ENCODE measurements around the gene GALNTL6.

The GALNTL6 gene

DNA sequence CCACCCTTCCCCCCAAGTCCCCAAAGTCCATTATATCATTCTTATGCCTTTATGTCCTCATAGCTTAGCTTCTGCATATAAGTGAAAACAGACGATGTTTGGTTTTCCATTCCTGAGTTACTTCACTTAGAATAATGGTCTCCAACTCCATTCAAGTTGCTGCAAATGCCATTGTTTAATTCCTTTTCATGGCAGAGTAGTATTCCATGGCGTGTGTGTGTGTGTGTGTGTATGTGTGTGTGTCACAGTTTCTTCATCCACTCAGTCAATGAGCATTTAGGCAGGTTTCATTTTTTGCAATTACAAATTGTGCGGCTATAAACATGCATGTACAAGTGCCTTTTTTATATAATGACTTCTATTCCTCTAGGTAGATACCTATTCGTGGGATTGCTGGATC, 1248.0 kb downstream of the GALNTL6 start:
- no peak overlapping the region for H3K27ac ChIP-seq (ENCODE audit: poor library complexity, severe bottlenecking)
- ATAC-seq (ENCODE audit: low read depth) = no peak
- no peaks in the 10 kb centered on the region for H3K9me3 ChIP-seq (ENCODE audit: severe bottlenecking)
- no peak for DNase-seq (ENCODE audit: low spot score)
- H3K36me3 ChIP-seq (ENCODE audit: low read depth) = no peaks in the 10 kb centered on the region
- no peaks in the 10 kb centered on the region for H3K4me1 ChIP-seq (ENCODE audit: insufficient read depth, poor library complexity, severe bottlenecking)
- TF ChIP-seq, protein P1, sequence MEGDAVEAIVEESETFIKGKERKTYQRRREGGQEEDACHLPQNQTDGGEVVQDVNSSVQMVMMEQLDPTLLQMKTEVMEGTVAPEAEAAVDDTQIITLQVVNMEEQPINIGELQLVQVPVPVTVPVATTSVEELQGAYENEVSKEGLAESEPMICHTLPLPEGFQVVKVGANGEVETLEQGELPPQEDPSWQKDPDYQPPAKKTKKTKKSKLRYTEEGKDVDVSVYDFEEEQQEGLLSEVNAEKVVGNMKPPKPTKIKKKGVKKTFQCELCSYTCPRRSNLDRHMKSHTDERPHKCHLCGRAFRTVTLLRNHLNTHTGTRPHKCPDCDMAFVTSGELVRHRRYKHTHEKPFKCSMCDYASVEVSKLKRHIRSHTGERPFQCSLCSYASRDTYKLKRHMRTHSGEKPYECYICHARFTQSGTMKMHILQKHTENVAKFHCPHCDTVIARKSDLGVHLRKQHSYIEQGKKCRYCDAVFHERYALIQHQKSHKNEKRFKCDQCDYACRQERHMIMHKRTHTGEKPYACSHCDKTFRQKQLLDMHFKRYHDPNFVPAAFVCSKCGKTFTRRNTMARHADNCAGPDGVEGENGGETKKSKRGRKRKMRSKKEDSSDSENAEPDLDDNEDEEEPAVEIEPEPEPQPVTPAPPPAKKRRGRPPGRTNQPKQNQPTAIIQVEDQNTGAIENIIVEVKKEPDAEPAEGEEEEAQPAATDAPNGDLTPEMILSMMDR (IDR thresholded peaks at IDR 0.05; ENCODE audit: poor library complexity, severe bottlenecking) = no peak
- H3K27me3 ChIP-seq (ENCODE audit: insufficient read depth, poor library complexity, severe bottlenecking) = no peaks in the 10 kb centered on the region
- no peak overlapping the region for H3K4me3 ChIP-seq (ENCODE audit: severe bottlenecking)

DNA sequence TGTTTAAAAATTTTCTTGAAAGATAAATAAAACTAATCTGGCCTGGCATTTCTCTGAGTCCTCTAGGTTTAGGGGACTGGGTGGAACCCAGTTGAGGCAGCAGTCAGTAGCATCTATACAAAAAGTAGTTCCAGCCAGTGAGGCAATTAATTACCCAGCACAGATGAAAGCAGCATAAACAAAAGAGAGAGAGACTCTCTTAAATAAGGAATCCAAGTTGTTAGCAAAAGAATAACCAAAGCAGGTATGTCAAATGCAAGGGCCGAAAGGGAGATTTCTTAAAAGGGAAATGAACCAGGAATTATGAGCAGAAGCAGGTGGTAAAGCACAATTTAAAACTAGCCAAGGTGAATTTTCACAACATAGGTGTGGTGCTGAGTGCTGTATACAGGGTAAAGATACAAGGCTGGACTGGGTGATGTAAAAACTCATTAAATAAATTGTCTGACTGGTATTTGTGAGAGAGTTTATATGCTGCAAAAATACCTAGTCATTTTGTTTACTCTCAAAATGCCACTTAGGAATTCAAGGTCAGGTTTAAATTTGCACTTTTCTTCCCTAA, 1260.8 kb downstream of the GALNTL6 start:
- H3K27me3 ChIP-seq (ENCODE audit: insufficient read depth, poor library complexity, severe bottlenecking) = no peaks in the 10 kb centered on the region
- no peaks in the 10 kb centered on the region for H3K9me3 ChIP-seq (ENCODE audit: severe bottlenecking)
- no peak for DNase-seq (ENCODE audit: low spot score)
- peak; percentile 42; the same call in 2 of the 3 replicates for ATAC-seq (ENCODE audit: low read depth)
- TF ChIP-seq, protein P1 (IDR thresholded peaks at IDR 0.05; ENCODE audit: poor library complexity, severe bottlenecking) = no peak
- H3K4me3 ChIP-seq (ENCODE audit: severe bottlenecking) = no peak overlapping the region
- H3K27ac ChIP-seq (ENCODE audit: poor library complexity, severe bottlenecking) = peak overlapping the region; percentile 56
- H3K36me3 ChIP-seq (ENCODE audit: low read depth) = no peaks in the 10 kb centered on the region
- peaks cover 24% of the 10 kb centered on the region for H3K4me1 ChIP-seq (ENCODE audit: insufficient read depth, poor library complexity, severe bottlenecking)

DNA sequence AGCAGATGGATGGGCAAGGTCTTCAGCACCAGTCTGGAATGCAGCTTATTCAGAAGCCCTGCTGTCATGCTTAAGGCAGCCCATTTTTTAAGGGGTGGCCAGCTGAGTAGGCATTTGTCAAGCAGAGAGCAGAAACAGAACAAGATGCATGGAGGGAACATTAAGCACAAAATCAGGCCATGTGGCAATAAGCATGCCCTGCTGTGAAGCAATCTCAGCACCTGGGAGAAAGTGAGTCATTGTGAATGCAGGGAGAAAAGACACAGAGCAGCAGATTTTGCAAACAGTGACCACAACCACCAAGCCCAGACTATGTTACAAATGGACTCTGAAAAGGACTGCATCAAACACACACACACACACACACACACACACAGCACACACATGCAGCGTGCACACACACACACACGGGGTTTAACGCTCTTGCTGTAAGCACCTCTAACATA, 1261.3 kb downstream of the GALNTL6 start:
- TF ChIP-seq, protein P1 (IDR thresholded peaks at IDR 0.05; ENCODE audit: poor library complexity, severe bottlenecking) = no peak
- peaks cover 24% of the 10 kb centered on the region for H3K4me1 ChIP-seq (ENCODE audit: insufficient read depth, poor library complexity, severe bottlenecking)
- DNase-seq (ENCODE audit: low spot score) (peak; percentile 73), ATAC-seq (ENCODE audit: low read depth) (peak; percentile 95)
- no peak overlapping the region for H3K4me3 ChIP-seq (ENCODE audit: severe bottlenecking)
- no peaks in the 10 kb centered on the region for H3K9me3 ChIP-seq (ENCODE audit: severe bottlenecking)
- no peaks in the 10 kb centered on the region for H3K36me3 ChIP-seq (ENCODE audit: low read depth)
- H3K27me3 ChIP-seq (ENCODE audit: insufficient read depth, poor library complexity, severe bottlenecking) = no peaks in the 10 kb centered on the region
- H3K27ac ChIP-seq (ENCODE audit: poor library complexity, severe bottlenecking) = peak overlapping the region; percentile 56

DNA sequence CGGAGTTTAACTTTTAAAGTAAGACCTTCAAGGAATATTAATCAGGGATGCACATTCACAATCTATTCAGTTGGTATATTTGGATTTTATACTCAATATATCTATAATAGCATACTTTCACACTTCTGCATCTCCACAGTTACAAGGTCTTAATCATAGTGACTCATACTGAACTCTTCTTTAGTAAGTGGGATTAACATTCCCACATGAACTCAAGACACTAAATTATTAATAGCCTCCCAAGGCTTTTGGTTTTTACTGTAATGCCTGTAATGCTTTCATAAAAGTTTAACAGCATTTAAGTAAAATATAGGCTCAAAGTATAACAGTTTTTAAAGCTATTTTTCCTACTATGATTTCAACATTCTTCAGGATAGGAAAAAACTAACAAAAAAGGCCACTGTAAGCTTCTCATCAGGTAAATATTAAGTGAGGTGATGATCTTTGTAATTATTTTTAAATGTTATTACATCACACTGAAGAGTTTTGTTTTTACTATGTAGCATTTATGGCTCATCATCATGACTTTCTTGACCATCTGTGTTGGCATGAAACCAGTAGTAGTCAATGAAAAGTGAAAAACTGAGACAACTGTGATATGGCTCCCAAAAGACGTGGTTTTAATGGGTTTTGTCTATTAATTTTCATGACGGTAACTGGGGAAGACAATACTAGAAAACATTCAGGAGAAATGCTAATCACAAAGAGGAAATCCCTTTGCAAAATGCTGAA, 1263.9 kb downstream of the GALNTL6 start:
- Histone ChIP-seq H3K27me3 (ENCODE audit: insufficient read depth, poor library complexity, severe bottlenecking) (no peaks in the 10 kb centered on the region), H3K9me3 (ENCODE audit: severe bottlenecking) (no peaks in the 10 kb centered on the region), H3K4me1 (ENCODE audit: insufficient read depth, poor library complexity, severe bottlenecking) (peaks cover 24% of the 10 kb centered on the region), H3K4me3 (ENCODE audit: severe bottlenecking) (no peak overlapping the region), H3K36me3 (ENCODE audit: low read depth) (no peaks in the 10 kb centered on the region), H3K27ac (ENCODE audit: poor library complexity, severe bottlenecking) (peak overlapping the region; percentile 39)
- DNase-seq (ENCODE audit: low spot score) (no peak), ATAC-seq (ENCODE audit: low read depth) (peak; percentile 63)
- TF ChIP-seq, protein P1 (IDR thresholded peaks at IDR 0.05; ENCODE audit: poor library complexity, severe bottlenecking) = no peak

DNA sequence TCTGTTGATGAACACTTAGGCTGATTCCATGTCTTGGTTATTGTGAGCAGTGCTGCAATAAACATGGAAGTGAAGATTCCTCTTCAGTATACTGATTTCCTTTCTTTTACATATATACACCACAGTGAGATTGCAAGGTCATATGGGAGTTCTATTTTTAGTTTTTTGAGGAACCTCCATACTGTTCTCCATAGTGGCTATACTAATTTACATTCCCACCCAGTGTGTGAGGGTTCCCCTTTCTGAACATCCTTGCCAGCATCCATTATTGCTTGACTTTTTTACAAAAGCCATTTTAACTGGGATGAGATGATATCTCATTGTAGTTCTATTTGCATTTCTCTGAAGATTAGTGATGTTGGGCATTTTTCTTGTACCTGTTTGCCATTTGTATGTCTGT, 1274.9 kb downstream of the GALNTL6 start:
- Histone ChIP-seq H3K27me3 (ENCODE audit: insufficient read depth, poor library complexity, severe bottlenecking) (no peaks in the 10 kb centered on the region), H3K4me1 (ENCODE audit: insufficient read depth, poor library complexity, severe bottlenecking) (no peaks in the 10 kb centered on the region), H3K4me3 (ENCODE audit: severe bottlenecking) (no peak overlapping the region), H3K36me3 (ENCODE audit: low read depth) (no peaks in the 10 kb centered on the region), H3K27ac (ENCODE audit: poor library complexity, severe bottlenecking) (no peak overlapping the region), H3K9me3 (ENCODE audit: severe bottlenecking) (no peaks in the 10 kb centered on the region)
- TF ChIP-seq, protein P1 (IDR thresholded peaks at IDR 0.05; ENCODE audit: poor library complexity, severe bottlenecking) = no peak
- ATAC-seq (ENCODE audit: low read depth) = no peak
- no peak for DNase-seq (ENCODE audit: low spot score)

Measured in RWPE2 (cell line).